ENCODE data around the gene UFC1. TPM values are rescaled to one million over a fixed set of nuclear protein-coding genes. Genes with fewer than 3 reads are reported as not detected.
A peak's percentile ranks its signal among the peaks of the same experiment; 100 is the strongest.

Gene UFC1
- total and polyA plus RNA-seq, 2 experiments from 2014 or later = 57.5 to 77.0 TPM

GRCh38 chr1:161198897-161199431 lies 45.2 kb downstream of the UFC1 start, which contains the start of gene ADAMTS4:
ADAMTS4 (minus strand) TSS chr1:161199054; CDS start chr1:161198627, 427 bp downstream.
- Histone ChIP-seq H3K4me1 (ENCODE audit: insufficient read depth) (peaks cover 56% of the 10 kb centered on the region), H3K79me2 (replicated peaks; ENCODE audit: insufficient read depth) (peaks cover 15% of the 10 kb centered on the region), H3K4me3 (peak within 1 kb of the TSS; percentile 52), H3K9me2 (ENCODE audit: insufficient read depth) (no peaks in the 10 kb centered on the region), H4K20me1 (replicated peaks; ENCODE audit: insufficient read depth) (no peaks in the 10 kb centered on the region), H3K27me3 (ENCODE audit: insufficient read depth) (no peaks in the 10 kb centered on the region), H3K27ac (ENCODE audit: low read depth) (peak within 1 kb of the TSS; percentile 99), H3K36me3 (ENCODE audit: insufficient read depth) (peaks cover 4% of the 10 kb centered on the region), H3F3A (replicated peaks; ENCODE audit: low read depth) (peaks cover 20% of the 10 kb centered on the region; the same call in 1 of the 2 replicates), H3K4me2 (peak within 1 kb of the TSS; percentile 75), H2AFZ (peak within 1 kb of the TSS; percentile 66)
- Mint-ChIP-seq H3K9me3 (no peaks in the 10 kb centered on the region; the same call in 2 of the 3 replicates), H3K27me3 (ENCODE audit: insufficient read depth, low read depth, poor library complexity) (peaks cover 17% of the 10 kb centered on the region), H3K27ac (peak within 1 kb of the TSS; percentile 98), H3K4me1 (peaks cover 58% of the 10 kb centered on the region), H3K36me3 (ENCODE audit: low read depth) (peaks cover 9% of the 10 kb centered on the region), H3K4me3 (peak within 1 kb of the TSS; percentile 59)
- ATAC-seq = peak; percentile 26
- DNase-seq (ENCODE audit: low spot score) = peak; percentile 63
- TF ChIP-seq ZNF462 (CRISPR knock-in tag; IDR thresholded peaks at IDR 0.05) (no peak), POLR2AphosphoS5 (IDR thresholded peaks at IDR 0.05; ENCODE audit: low read depth) (peak; percentile 71), ETS1 (IDR thresholded peaks at IDR 0.05) (no peak), REST (IDR thresholded peaks at IDR 0.05; ENCODE audit: unreplicated experiment) (no peak), STAT1 (IDR thresholded peaks at IDR 0.05; ENCODE audit: unreplicated experiment) (no peak), CTCF (conservative IDR thresholded peaks at IDR 0.05; ENCODE audit: low read depth in 2 of 2) (no peak), ZNF331 (CRISPR knock-in tag; IDR thresholded peaks at IDR 0.05; ENCODE audit: low read depth) (no peak)
